NCI-H2171 treated with DMSO at 0.1 percent for 48 hours (cell line): ENCODE results near the gene RAD52.

Experiments used
- DNase-seq: peaks from one replicate; lab custom pipeline; 2025; lab: John Stamatoyannopoulos, UW

RAD52 gene

DNA sequence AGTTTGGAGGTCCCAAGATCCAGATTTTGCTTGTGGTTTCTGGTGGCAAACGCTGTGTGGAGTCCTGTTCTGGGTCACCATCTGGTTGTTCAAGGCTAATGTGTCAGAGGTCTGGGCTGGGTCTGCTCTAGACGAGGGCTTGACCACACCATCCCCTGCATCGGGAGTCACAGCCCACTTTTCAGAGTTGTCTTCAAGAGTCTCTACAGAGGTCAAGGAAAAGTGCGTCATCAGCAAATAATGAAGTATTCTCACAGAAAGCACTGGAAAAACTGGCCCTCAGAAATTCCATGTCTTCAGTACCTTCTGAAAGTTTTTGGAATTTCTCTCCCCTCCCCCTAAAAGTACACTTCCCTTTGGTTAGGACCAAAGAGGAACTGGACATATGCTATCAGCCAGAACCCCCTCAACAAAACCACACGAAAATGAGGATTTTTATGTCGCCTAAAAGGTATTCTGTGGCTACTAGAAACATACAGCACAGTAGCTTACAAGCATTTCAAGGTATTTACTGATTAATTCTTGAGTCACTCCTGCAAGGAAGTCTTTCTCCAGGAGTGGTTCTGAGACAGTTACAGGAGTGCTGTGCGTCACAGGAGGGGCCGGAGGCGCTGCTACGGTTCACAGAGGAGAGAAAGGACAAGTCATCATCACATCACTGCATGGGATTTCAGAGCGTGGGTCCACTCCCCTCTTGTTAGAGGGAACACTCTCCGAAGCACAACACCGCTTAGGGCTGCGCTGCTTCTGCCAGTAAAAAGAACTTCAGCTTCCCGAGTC, 35.4 kb downstream of the RAD52 start:
- DNase-seq, result no peak

DNA sequence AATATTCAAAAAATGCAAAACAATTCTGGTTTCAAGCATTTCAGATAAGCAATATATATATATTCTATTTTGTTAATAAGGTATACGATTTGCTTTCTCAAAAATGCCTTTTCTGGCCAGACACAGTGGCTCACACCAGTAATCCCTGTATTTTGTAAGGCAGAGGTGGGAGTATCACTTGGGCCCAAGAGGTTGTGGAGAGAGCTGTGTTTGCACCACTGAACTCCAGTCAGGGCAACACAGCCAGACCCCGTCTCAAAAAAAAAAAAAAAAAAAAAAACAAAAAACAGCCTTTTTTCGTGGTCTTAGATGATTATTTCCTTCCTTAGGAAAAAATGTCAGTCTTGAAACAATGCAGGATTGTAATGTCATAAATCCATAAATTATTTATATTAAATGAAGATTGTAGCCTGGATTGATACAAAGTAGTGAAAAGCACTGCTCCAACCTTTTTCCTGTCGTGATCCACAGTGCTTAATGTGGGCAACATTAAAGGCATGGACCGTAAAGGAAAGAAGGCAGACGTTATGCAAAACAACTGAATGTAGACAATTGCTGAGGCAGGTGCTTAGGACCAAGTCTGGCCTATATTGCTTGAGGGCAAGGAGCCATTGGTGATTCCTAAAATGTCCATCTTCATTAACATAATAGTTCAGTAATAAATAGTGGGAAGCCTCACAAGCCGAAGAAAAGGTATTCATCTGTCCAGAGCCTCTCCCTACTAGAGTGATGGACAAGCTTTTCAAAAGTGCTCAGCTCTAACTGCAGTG, 36.8 kb downstream of the RAD52 start:
- no peak for DNase-seq

DNA sequence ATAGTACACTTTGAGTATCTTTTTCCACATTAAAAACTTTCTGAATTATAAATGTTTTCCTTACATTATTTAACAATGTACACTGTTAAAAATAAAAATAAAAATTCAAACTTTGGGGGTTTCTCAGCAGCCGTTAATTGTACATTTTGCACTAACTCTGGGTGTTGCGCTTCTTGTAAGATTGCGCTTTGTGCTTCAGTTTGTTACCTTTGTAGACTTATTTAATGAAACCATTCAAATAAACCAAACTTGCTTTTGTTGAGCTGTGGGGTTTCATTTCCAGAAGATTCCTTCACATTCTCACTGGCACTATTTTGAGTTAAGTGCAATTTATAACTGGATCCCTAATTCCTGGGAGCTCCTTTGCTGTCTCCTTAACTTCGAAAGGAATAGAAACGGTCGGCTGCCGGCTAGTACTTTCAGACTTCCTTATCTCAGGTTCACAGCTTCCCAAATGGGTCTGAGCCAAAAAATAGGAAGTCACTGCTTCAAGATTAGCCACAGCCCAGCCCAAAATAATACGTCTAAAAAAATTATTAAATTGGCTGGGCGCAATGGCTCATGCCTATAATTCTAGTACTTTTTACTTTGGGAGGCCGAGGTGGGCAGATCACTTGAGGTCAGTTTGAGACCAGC, 38.2 kb downstream of the RAD52 start:
- no peak for DNase-seq

DNA sequence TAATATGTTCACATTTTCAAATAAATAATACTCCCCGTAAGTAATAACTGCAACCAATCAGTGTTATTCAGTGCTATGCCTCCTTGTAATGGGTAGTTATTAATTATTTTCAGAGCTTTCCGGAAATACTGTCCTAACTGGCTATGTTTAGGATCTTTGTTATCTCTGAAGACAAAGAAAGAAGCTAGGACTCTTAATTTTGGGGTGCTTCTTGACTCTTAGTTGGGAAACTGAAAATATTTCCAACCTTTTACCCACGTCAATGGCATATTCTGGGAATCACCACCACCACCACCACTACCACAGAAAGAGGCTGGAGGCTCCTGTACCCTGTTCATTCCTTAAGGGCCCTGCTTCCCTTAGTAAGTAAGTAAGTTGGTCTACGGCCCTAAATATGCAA, 39.1 kb downstream of the RAD52 start:
- no peak for DNase-seq

- no peak for DNase-seq
Observed at GRCh38 chr12:909861-910260, 39.6 kb downstream of the RAD52 start.

GRCh38 chr12:907413-908185, 41.9 kb downstream of the RAD52 start:
- no peak for DNase-seq

DNA sequence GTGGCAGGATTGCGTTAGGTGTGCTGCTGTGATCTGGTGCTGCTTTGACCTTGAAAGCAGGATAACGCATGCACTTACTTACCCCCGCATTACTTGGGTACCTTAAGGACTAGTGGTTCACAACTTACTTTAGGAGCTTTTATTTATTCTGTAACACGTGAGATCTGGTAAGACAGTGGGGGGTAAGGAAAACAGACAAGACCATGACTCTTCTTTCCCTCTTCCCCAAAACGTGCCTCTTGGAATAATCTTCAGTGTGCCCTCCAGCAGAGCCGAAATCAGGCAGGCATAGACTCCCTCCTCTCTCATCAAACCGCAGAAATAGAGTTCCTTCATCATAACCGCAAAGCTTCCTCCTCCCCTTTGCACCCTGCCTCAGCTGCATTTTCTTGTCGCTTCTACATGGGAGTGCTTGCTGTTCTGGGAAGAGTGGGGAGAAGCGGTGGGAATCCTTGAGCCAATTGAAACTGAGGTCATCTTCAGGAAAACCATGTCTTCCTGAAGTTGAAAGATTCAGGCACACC, 43.4 kb downstream of the RAD52 start:
- no peak for DNase-seq

- no peak for DNase-seq
Observed at GRCh38 chr12:905261-906031, 44.0 kb downstream of the RAD52 start.

- DNase-seq, result no peak
Observed at GRCh38 chr12:904010-904414, 45.5 kb downstream of the RAD52 start.

- no peak for DNase-seq
Observed at GRCh38 chr12:903055-903454, 46.4 kb downstream of the RAD52 start.

DNA sequence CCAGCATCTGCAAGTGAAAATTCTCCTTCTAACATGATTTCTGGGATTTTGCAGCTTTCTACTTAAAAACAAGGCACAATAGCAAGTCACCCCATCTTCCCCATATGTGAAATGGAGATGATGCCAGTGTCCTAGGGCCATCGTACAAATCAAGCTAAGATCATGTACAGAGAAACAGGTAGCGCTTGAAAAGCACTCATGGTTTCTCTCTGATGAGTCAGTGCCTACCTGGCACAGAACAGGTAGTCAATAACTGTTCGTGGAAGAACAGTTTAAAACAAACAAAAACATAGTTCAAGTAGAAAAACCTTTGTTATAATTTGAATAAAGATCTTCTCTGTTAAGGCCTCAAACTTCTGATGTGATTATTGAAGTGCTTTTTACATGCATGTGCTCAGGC, 46.9 kb downstream of the RAD52 start:
- DNase-seq, result no peak

DNA sequence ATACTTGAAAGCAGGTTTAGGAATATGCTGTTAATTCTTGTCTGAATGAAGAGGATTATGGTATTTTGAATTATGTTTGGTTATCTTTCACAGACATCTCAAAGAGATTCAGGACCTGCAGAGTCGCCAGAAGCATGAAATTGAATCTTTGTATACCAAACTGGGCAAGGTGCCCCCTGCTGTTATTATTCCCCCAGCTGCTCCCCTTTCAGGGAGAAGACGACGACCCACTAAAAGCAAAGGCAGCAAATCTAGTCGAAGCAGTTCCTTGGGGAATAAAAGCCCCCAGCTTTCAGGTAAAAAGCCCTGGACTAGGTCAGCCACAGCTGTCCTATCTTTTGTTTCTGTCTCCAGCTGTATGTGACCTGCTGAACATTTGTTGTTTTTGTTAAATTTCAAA, 52.1 kb downstream of the RAD52 start:
- DNase-seq, result peak; percentile 47

DNA sequence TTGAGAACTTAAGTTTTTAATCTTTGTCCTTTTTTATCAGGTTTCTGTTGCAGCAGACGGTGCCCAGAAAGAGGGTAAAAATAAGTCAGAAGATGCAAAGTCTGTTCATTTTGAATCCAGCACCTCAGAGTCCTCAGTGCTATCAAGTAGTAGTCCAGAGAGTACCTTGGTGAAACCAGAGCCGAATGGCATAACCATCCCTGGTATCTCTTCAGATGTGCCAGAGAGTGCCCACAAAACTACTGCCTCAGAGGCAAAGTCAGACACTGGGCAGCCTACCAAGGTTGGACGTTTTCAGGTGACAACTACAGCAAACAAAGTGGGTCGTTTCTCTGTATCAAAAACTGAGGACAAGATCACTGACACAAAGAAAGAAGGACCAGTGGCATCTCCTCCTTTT, 53.5 kb downstream of the RAD52 start:
- DNase-seq, result no peak

DNA sequence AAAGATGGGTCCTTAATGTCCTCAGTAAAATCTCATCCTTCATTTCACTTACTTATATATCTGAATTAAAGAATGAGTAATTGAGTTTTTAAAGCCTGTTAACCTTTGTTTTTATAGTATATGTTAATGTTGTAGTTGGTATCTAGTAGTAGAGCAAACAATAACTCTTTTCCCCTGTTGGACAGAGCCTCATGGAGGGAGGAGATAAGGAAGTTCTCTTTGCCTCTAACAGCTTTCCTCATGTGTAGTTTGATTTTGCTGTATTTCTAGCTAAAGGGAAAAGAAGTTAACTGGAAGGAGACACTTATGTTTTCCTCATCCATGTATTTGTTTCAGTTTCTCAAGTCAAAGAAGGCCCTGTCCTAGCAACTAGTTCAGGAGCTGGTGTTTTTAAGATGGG, 55.3 kb downstream of the RAD52 start:
- DNase-seq, result no peak

DNA sequence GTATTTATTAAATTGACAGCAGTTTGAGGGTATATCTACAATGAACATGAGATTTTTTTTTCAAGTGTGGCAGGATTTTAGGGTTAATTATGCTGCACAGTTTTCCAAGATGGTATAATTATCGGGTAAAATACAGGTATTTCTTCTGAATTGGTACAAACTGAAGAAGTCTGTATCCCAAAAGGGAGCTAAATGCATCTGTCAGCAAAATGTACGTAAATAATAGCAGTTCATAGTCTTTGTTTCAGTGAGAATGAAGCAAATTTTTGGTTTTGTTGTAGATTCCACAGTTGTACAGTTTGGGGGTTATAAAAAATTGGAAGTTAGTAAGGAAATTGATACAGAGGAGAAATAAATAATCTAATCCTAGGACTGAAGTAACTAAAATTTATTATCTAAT, 63.3 kb downstream of the RAD52 start:
- DNase-seq, result no peak

GRCh38 chr12:885701-886100, 63.8 kb downstream of the RAD52 start:
- no peak for DNase-seq

- no peak for DNase-seq
Observed at GRCh38 chr12:884746-885414, 64.6 kb downstream of the RAD52 start.

DNA sequence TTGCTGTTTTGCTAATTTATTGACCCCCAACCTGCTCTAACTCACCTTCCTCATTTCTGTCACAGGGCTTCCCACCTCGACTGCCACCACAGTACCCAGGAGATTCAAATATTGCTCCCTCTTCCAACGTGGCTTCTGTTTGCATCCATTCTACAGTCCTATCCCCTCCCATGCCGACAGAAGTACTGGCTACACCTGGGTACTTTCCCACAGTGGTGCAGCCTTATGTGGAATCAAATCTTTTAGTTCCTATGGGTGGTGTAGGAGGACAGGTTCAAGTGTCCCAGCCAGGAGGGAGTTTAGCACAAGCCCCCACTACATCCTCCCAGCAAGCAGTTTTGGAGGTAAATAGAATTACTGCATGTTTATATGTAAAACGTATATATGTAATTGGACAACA, 68.8 kb downstream of the RAD52 start:
- no peak for DNase-seq

GRCh38 chr12:879641-880040, 69.9 kb downstream of the RAD52 start:
- DNase-seq, result peak; percentile 97

DNA sequence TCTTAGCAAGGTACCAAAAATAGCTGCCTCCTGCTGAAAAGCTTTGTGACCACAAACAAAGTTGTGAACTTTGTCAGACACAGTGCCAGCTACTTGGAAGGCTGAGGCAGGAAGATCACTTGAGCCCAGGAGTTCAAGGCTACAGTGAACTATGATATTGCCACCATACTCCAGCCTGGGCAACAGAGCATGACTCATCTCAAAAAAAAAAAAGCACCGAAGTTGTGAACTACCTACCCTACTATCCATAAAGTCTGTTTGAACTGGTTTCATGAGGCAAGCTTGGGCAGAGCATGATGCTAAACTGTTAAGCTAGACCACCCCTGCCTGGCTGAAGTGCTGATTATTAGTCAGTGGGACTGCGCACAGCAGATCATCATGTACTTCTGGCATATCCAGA, 75.5 kb downstream of the RAD52 start:
- DNase-seq, result no peak

DNA sequence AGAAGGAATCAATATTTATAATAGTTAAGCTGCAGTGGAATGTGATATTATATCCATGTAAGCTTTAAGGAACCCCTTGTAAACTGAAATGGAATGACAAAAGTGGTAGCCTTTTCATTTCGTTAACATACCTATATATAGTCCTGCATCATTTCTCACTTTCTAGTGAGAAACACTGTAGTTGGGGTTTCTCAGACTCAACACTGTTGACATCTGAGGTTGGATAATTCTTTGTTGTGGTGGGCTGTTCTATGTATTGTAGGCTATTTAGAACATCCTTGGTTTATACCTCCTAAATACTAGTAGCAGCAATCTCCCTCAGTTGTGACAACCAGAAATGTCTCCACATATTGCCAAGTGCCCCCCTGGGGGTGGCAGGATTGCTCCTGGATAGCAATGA, 79.1 kb downstream of the RAD52 start:
- no peak for DNase-seq
